H1 (cell line): ENCODE measurements around the gene TPRG1L. TPM values are rescaled to one million over a fixed set of nuclear protein-coding genes. Genes with fewer than 3 reads are reported as not detected.
"Not testable (repeated sequence)": the region's sequence is repeated elsewhere in the genome, so short reads cannot be mapped to it uniquely, and the experiment has no call there.

Experiments used
- CTCF ChIA-PET: fragments of 300-600 bp; sonication (Branson Sonifier 250); formaldehyde crosslinking; loops from one replicate; lab custom pipeline; 2021; ENCODE audit not compliant: partially characterized antibody; lab: Charles Lee
- POLR2A ChIA-PET: fragments of 300-600 bp; sonication (Branson Sonifier 250); formaldehyde crosslinking; loops from one replicate; lab custom pipeline; 2021; ENCODE audit warnings: inconsistent platforms; ENCODE audit not compliant: partially characterized antibody; lab: Charles Lee
- DNase-seq, 2 experiments: peaks; one replicate each; pipeline versions ENCODE4 v3.0.0 to v3.0.0-alpha.2; 2010 to 2022; ENCODE audit warnings: low spot score in 2 of 2, low read depth in 1 of 2, mixed read lengths in 1 of 2
- FAIRE-seq: peaks from 2 replicates; lab custom pipeline; 2011; peaks lifted over from hg19 to GRCh38; lab: Jason Lieb, UNC
- H2AFZ ChIP-seq: 2 replicates; pipeline ENCODE4 v1.8.1; 2012; ENCODE audit warnings: low read length, inconsistent platforms
- H2AK5ac ChIP-seq: 2 replicates; pipeline ENCODE4 v1.6.1; 2013; ENCODE audit warnings: low read depth, low read length
- H2BK120ac ChIP-seq: replicated peaks from 2 replicates; pipeline ENCODE3; 2013; ENCODE audit warnings: low read depth, low read length, inconsistent platforms
- H2BK12ac ChIP-seq: 2 replicates; pipeline ENCODE4 v1.6.1; 2013; ENCODE audit warnings: low read depth, low read length
- H2BK15ac ChIP-seq: 2 replicates; pipeline ENCODE4 v1.6.1; 2013; ENCODE audit warnings: low read length
- H2BK20ac ChIP-seq: 2 replicates; pipeline ENCODE4 v1.6.1; 2013; ENCODE audit warnings: low read length
- H2BK5ac ChIP-seq: 2 replicates; pipeline ENCODE4 v1.6.1; 2013; ENCODE audit warnings: low read depth, low read length
- H3K14ac ChIP-seq: 2 replicates; pipeline ENCODE4 v1.6.1; 2013; ENCODE audit warnings: inconsistent platforms; ENCODE audit not compliant: insufficient read length
- H3K18ac ChIP-seq: 2 replicates; pipeline ENCODE4 v1.6.1; 2013; ENCODE audit warnings: low read length; ENCODE audit errors: extremely low read depth
- H3K23ac ChIP-seq: 2 replicates; pipeline ENCODE4 v1.6.1; 2013; ENCODE audit warnings: inconsistent platforms; ENCODE audit not compliant: insufficient read length
- H3K23me2 ChIP-seq: 2 replicates; pipeline ENCODE4 v1.6.1; 2013; ENCODE audit warnings: low read depth, low read length
- H3K27ac ChIP-seq: 2 replicates; pipeline ENCODE4 v1.6.1; 2011; ENCODE audit warnings: low read depth, low read length, inconsistent platforms
- H3K27me3 ChIP-seq, 4 experiments: replicated peaks in 1 of 4; 1 replicate in 1 of 4; 2 replicates in 3 of 4; pipeline versions ENCODE4 v1.6.1 to v1.8.1; 2011 to 2013; ENCODE audit warnings: low read length in 3 of 4, mild to moderate bottlenecking in 3 of 4, inconsistent platforms in 2 of 4, mixed read lengths in 2 of 4, moderate library complexity in 1 of 4; ENCODE audit not compliant: control insufficient read depth in 3 of 4, insufficient read depth in 3 of 4; ENCODE audit errors: extremely low read depth in 1 of 4
- H3K36me3 ChIP-seq, 4 experiments: 2 replicates each; pipeline versions ENCODE4 v1.6.1 to v1.8.1; 2011 to 2013; ENCODE audit warnings: mild to moderate bottlenecking in 4 of 4, low read length in 3 of 4, moderate library complexity in 2 of 4, control low read depth in 1 of 4, inconsistent platforms in 1 of 4; ENCODE audit not compliant: insufficient read depth in 4 of 4, control insufficient read depth in 2 of 4
- H3K4ac ChIP-seq: replicated peaks from 2 replicates; pipeline ENCODE3; 2013; ENCODE audit warnings: low read length, low read depth, mixed read lengths, inconsistent platforms; ENCODE audit not compliant: insufficient read length
- H3K4me1 ChIP-seq, 4 experiments: replicated peaks in 1 of 4; 1 replicate in 1 of 4; 2 replicates in 3 of 4; pipeline versions ENCODE4 v1.6.1 to v1.8.1; 2011 to 2013; ENCODE audit warnings: low read length in 3 of 4, inconsistent platforms in 2 of 4, mixed read lengths in 1 of 4; ENCODE audit not compliant: insufficient read depth in 4 of 4, control insufficient read depth in 3 of 4
- H3K4me2 ChIP-seq, 2 experiments: 2 replicates each; pipeline versions ENCODE4 v1.6.1 to v1.8.1; 2011 to 2013; ENCODE audit warnings: low read depth in 2 of 2, low read length in 2 of 2, control low read depth in 1 of 2, inconsistent platforms in 1 of 2, mild to moderate bottlenecking in 1 of 2; ENCODE audit not compliant: insufficient read depth in 1 of 2
- H3K4me3 ChIP-seq, 4 experiments: fragments of 200-600, 300-600 bp in 1 of 4; sonication (generic), shearing (Covaris generic), sonication (Bioruptor Twin) in 1 of 4; 2 replicates each; pipeline versions ENCODE4 v1.5.1 to v1.8.1; 2011 to 2016; ENCODE audit warnings: low read length in 4 of 4, low read depth in 3 of 4, control low read depth in 2 of 4, inconsistent platforms in 2 of 4, mild to moderate bottlenecking in 2 of 4, mixed read lengths in 1 of 4, moderate library complexity in 1 of 4; ENCODE audit not compliant: insufficient read depth in 2 of 4; ENCODE audit errors: extremely low read depth in 1 of 4
- H3K56ac ChIP-seq: replicated peaks from 2 replicates; pipeline ENCODE3; 2013; ENCODE audit warnings: low read depth, mild to moderate bottlenecking, mixed read lengths, low read length, inconsistent platforms; ENCODE audit not compliant: insufficient read length
- H3K79me1 ChIP-seq: 2 replicates; pipeline ENCODE4 v1.6.1; 2013; ENCODE audit warnings: low read depth, low read length, control low read depth
- H3K79me2 ChIP-seq, 2 experiments: 2 replicates each; pipeline versions ENCODE4 v1.6.1 to v1.8.1; 2012 to 2013; ENCODE audit warnings: low read length in 2 of 2, mild to moderate bottlenecking in 2 of 2, inconsistent platforms in 1 of 2; ENCODE audit not compliant: insufficient read depth in 2 of 2, control insufficient read depth in 1 of 2
- H3K9ac ChIP-seq, 4 experiments: replicated peaks in 1 of 4; 1 replicate in 1 of 4; 2 replicates in 3 of 4; pipeline versions ENCODE4 v1.6.1 to v1.8.1; 2011 to 2013; ENCODE audit warnings: low read depth in 3 of 4, low read length in 3 of 4, control low read depth in 2 of 4, mild to moderate bottlenecking in 2 of 4, moderate library complexity in 2 of 4, inconsistent platforms in 1 of 4; ENCODE audit errors: extremely low read depth in 1 of 4
- H3K9me3 ChIP-seq, 2 experiments: 2 replicates each; pipeline versions ENCODE4 v1.6.1 to v1.8.1; 2012 to 2013; ENCODE audit warnings: mild to moderate bottlenecking in 2 of 2, moderate library complexity in 2 of 2, control low read depth in 1 of 2, inconsistent platforms in 1 of 2, low read depth in 1 of 2, low read length in 1 of 2, mixed read lengths in 1 of 2; ENCODE audit not compliant: insufficient read depth in 2 of 2
- H4K20me1 ChIP-seq, 2 experiments: replicated peaks in 1 of 2; 2 replicates each; pipeline versions ENCODE3 to v1.8.1; 2011 to 2013; ENCODE audit warnings: inconsistent platforms in 2 of 2, low read length in 2 of 2, mild to moderate bottlenecking in 1 of 2; ENCODE audit not compliant: insufficient read depth in 2 of 2, control insufficient read depth in 1 of 2
- H4K5ac ChIP-seq: 2 replicates; pipeline ENCODE4 v1.6.1; 2013; ENCODE audit warnings: low read length, low read depth, mixed read lengths, inconsistent platforms; ENCODE audit not compliant: insufficient read length
- H4K8ac ChIP-seq: 2 replicates; pipeline ENCODE4 v1.8.0; 2013; ENCODE audit warnings: mild to moderate bottlenecking, moderate library complexity, low read length, inconsistent platforms; ENCODE audit not compliant: insufficient read depth; ENCODE audit errors: extremely low read depth
- H4K91ac ChIP-seq: replicated peaks from 2 replicates; pipeline ENCODE3; 2013; ENCODE audit warnings: low read length, mixed read lengths, inconsistent platforms; ENCODE audit not compliant: insufficient read length
- CTCF ChIP-seq, 3 experiments: IDR thresholded peaks; 1 replicate in 2 of 3; 2 replicates in 1 of 3; pipeline versions ENCODE4 v1.5.1 to v1.6.1; 2011; ENCODE audit warnings: low read length in 3 of 3, mild to moderate bottlenecking in 3 of 3, inconsistent platforms in 2 of 3, low read depth in 1 of 3, moderate library complexity in 1 of 3; ENCODE audit not compliant: insufficient read depth in 1 of 3; ENCODE audit errors: control extremely low read depth in 1 of 3
- RAD21 ChIP-seq, 2 experiments: IDR thresholded peaks in 1 of 2; conservative IDR thresholded peaks in 1 of 2; 2 replicates each; pipeline ENCODE4 v1.6.1; 2011; ENCODE audit warnings: low read depth in 2 of 2, low read length in 2 of 2, improper control_type of control experiment in 1 of 2, inconsistent platforms in 1 of 2, mild to moderate bottlenecking in 1 of 2, moderate library complexity in 1 of 2
- WGBS, 2 experiments: shearing (Covaris generic) in 1 of 2; methylation state at CpG; one replicate each; pipeline versions ENCODE4 v1.1.6 to v1.1.7; 2013 to 2015; ENCODE audit warnings: low lambda C conversion rate in 2 of 2, mixed read lengths in 2 of 2, inconsistent platforms in 1 of 2, low coverage in 1 of 2, missing lambda C conversion rate in 1 of 2; ENCODE audit not compliant: insufficient replicate concordance in 2 of 2, insufficient coverage in 1 of 2, insufficient read length in 1 of 2; ENCODE audit errors: extremely low coverage in 1 of 2, missing lambda C conversion rate in 1 of 2; 5-methylcytosine and 5-hydroxymethylcytosine counted together
- polyA plus RNA-seq, 7 experiments: library from polyadenylated mRNA; depleted of rRNA in 3 of 7; stranded (reverse) in 5 of 7; unstranded in 2 of 7; fragments of >200 nt in 5 of 7; fragments of 200-250 nt in 2 of 7; gene quantifications; 1 replicate in 5 of 7; 2 replicates in 1 of 7; 4 replicates in 1 of 7; pipeline versions ENCODE4 v1.2.1 to v1.2.3, GENCODE V29; 2011 to 2013; ENCODE audit warnings: missing spikeins in 2 of 7, mixed read lengths in 2 of 7
- total RNA-seq: library from RNA; stranded (reverse); fragmentation: NEBNext Ultra II Directional; extraction: Animal tissue kit (Norgen Biotek cat#: 25700); gene quantifications from 2 replicates; pipeline ENCODE4 v1.2.1, GENCODE V29; 2021

Gene TPRG1L
- total and polyA plus RNA-seq, 2 of the 8 experiments (the other 6 are each of a cell fraction or from before 2014, with no cell fraction given): 21.7 to 22.3 TPM

GRCh38 chr1:3621151-3621671, 3.6 kb upstream of the TPRG1L start:
- not testable (repeated sequence) for H4K91ac ChIP-seq, DNase-seq, H4K20me1 ChIP-seq, H2BK5ac ChIP-seq, H2AFZ ChIP-seq, H3K36me3 ChIP-seq, H3K27ac ChIP-seq, H2BK15ac ChIP-seq, H3K9ac ChIP-seq, H2BK20ac ChIP-seq, H3K56ac ChIP-seq, H2BK12ac ChIP-seq, FAIRE-seq, H3K4me3 ChIP-seq, H3K79me2 ChIP-seq, H3K23ac ChIP-seq, H3K27me3 ChIP-seq, H3K9me3 ChIP-seq, H4K8ac ChIP-seq, H3K4me2 ChIP-seq, H2BK120ac ChIP-seq, H3K79me1 ChIP-seq, H3K18ac ChIP-seq, H3K4ac ChIP-seq, H3K14ac ChIP-seq, H2AK5ac ChIP-seq, H4K5ac ChIP-seq
- Histone ChIP-seq H3K23me2 (peaks cover 11% of the 10 kb centered on the region), H3K4me1 (peaks cover 0 to 14% (median 3%) of the 10 kb centered on the region in 4 experiments; a peak in 6 of 7 replicates)
- peak in 2 of 3 experiments; percentile 48 to 51; a peak in 3 of 4 replicates for TF ChIP-seq CTCF (IDR thresholded peaks at IDR 0.05; ENCODE audit: control extremely low read depth in 1 of 3, insufficient read depth in 1 of 3, low read depth in 1 of 3, low read length in 3 of 3)
- peak; percentile 47 to 56 for TF ChIP-seq RAD21 (IDR thresholded peaks at IDR 0.05 in 1 of 2, conservative IDR thresholded peaks at IDR 0.05 in 1 of 2; ENCODE audit: low read depth in 2 of 2, low read length in 2 of 2)
- POLR2A ChIA-PET: interaction anchor here (1.6 kb wide), 1 partner anchor 13 kb away, joined by 5 read pairs; no protein-coding TSS in a partner anchor
- CTCF ChIA-PET: interaction anchor here (0.7 to 6.7 kb wide), 44 partner anchors 9 to 478 kb away, joined by 3 to 148 read pairs (median 5); partner anchors contain the start of gene MEGF6
- WGBS, 2 experiments: 44% methylated on average over 15 of the region's 15 CpGs; no CpG with 5 or more reads in 1 of the 2 experiments
